ENCODE data around the gene IRF2.
"Not testable (repeated sequence)": the region's sequence is repeated elsewhere in the genome, so short reads cannot be mapped to it uniquely, and the experiment has no call there.

IRF2 gene

GRCh38 chr4:184342857-184343237, 131.5 kb downstream of the IRF2 start:
- not testable (repeated sequence) for DNase-seq

GRCh38 chr4:184342167-184342856, 132.0 kb downstream of the IRF2 start:
- DNase-seq, result no peak

GRCh38 chr4:184339398-184340193, 134.8 kb downstream of the IRF2 start:
- not testable (repeated sequence) for DNase-seq

- DNase-seq, result no peak
Observed at GRCh38 chr4:184337907-184338306, 136.4 kb downstream of the IRF2 start.
